Kidney epithelial cell (primary cell): Measurements from ENCODE around the gene HOXC9. TPM values are rescaled to one million over a fixed set of nuclear protein-coding genes. Genes with fewer than 3 reads are reported as not detected.

Experiments used
- DNase-seq: peaks from one replicate; pipeline ENCODE4 v3.0.0-alpha.2; 2010; ENCODE audit warnings: low read depth
- H3K27me3 ChIP-seq: 2 replicates; pipeline ENCODE4 v1.6.0; 2011; ENCODE audit warnings: low read length; ENCODE audit not compliant: control insufficient read depth, insufficient read depth
- H3K36me3 ChIP-seq: 2 replicates; pipeline ENCODE4 v1.5.1; 2011; ENCODE audit warnings: low read length; ENCODE audit not compliant: control insufficient read depth, insufficient read depth
- H3K4me3 ChIP-seq: 2 replicates; pipeline ENCODE4 v1.5.1; 2011; ENCODE audit warnings: low read depth, mild to moderate bottlenecking, control low read depth, low read length
- CTCF ChIP-seq: IDR thresholded peaks from 2 replicates; pipeline ENCODE4 v1.5.1; 2011; ENCODE audit warnings: mild to moderate bottlenecking, moderate library complexity, low read length, control low read depth, inconsistent platforms; ENCODE audit not compliant: insufficient read depth, poor library complexity, severe bottlenecking
- total RNA-seq: library from RNA; depleted of rRNA; stranded (reverse); fragments of >200 nt; gene quantifications from 2 replicates; pipeline ENCODE4 v1.2.3, GENCODE V29; 2015

The HOXC9 gene
- total RNA-seq, 1 donor from 2014 or later, result 12.3 TPM

GRCh38 chr12:54033106-54033979 lies 33.4 kb downstream of the HOXC9 start:
- Histone ChIP-seq H3K27me3 (peaks cover 28% of the 10 kb centered on the region), H3K36me3 (no peaks in the 10 kb centered on the region), H3K4me3 (peak overlapping the region; percentile 27)
- no peak for TF ChIP-seq CTCF
- no peak for DNase-seq

GRCh38 chr12:54033980-54034784 lies 34.2 kb downstream of the HOXC9 start:
- Histone ChIP-seq H3K36me3 (no peaks in the 10 kb centered on the region), H3K27me3 (peaks cover 32% of the 10 kb centered on the region), H3K4me3 (peak overlapping the region; percentile 27)
- DNase-seq, result no peak
- TF ChIP-seq CTCF, result no peak

- no peak for TF ChIP-seq CTCF
- Histone ChIP-seq H3K4me3 (no peak overlapping the region), H3K27me3 (peaks cover 30% of the 10 kb centered on the region), H3K36me3 (no peaks in the 10 kb centered on the region)
- DNase-seq, result no peak
Observed at GRCh38 chr12:54034785-54035310, 34.9 kb downstream of the HOXC9 start.

- DNase-seq, result no peak
- Histone ChIP-seq H3K27me3 (peaks cover 28% of the 10 kb centered on the region), H3K4me3 (no peak overlapping the region), H3K36me3 (no peaks in the 10 kb centered on the region)
- TF ChIP-seq CTCF, result no peak
Observed at GRCh38 chr12:54035568-54036264, 35.8 kb downstream of the HOXC9 start.

GRCh38 chr12:54036620-54037359 lies 36.8 kb downstream of the HOXC9 start:
- no peak overlapping the region for H3K4me3 ChIP-seq
- DNase-seq, result no peak
- H3K27me3 ChIP-seq, result peaks cover 21% of the 10 kb centered on the region
- H3K36me3 ChIP-seq, result no peaks in the 10 kb centered on the region
- peak; percentile 55 for TF ChIP-seq CTCF
